Panc1 (cell line): ENCODE results near the gene ARHGAP23. TPM values are rescaled to one million over a fixed set of nuclear protein-coding genes. Genes with fewer than 3 reads are reported as not detected.
"Not testable (repeated sequence)": the region's sequence is repeated elsewhere in the genome, so short reads cannot be mapped to it uniquely, and the experiment has no call there.

ENCODE experiments used
- ATAC-seq: fragments of 200-7000 bp; cut with Tn5 transposase; 2 replicates; pipeline ENCODE4 v1.9.1; 2020; ENCODE audit warnings: mild to moderate bottlenecking, moderate library complexity
- BruUV-seq: library from RNA; stranded (reverse); fragments of 400-500 nt; replicated peaks from 2 replicates; lab custom pipeline; 2021; lab: Mats Ljungman, UMichigan
- CTCF ChIA-PET: fragments of 300-600 bp; sonication (Branson Sonifier 250); formaldehyde crosslinking; loops from one replicate; lab custom pipeline; 2022; ENCODE audit warnings: antibody characterized with exemption; lab: Charles Lee
- POLR2A ChIA-PET: fragments of 300-600 bp; sonication (Branson Sonifier 250); formaldehyde crosslinking; loops from one replicate; lab custom pipeline; 2022; ENCODE audit warnings: antibody characterized with exemption; lab: Charles Lee
- DNase-seq: peaks from one replicate; pipeline ENCODE4 v3.0.0-alpha.2; 2010; ENCODE audit warnings: low read depth, low spot score
- H3K27ac ChIP-seq: 2 replicates; pipeline ENCODE4 v1.5.1; 2011; ENCODE audit warnings: mild to moderate bottlenecking, low read length, inconsistent platforms
- H3K27me3 ChIP-seq: fragments of 200-500 bp; sonication (Bioruptor generic); 2 replicates; pipeline ENCODE4 v1.6.0; 2014; ENCODE audit warnings: low read length, inconsistent platforms; ENCODE audit not compliant: control insufficient read depth, insufficient read depth
- H3K36me3 ChIP-seq: fragments of 200-500 bp; sonication (Bioruptor generic); 2 replicates; pipeline ENCODE4 v1.5.1; 2014; ENCODE audit warnings: inconsistent platforms, mild to moderate bottlenecking, low read length, moderate library complexity; ENCODE audit not compliant: control insufficient read depth, insufficient read depth
- H3K4me1 ChIP-seq: 2 replicates; pipeline ENCODE4 v1.5.1; 2011; ENCODE audit warnings: inconsistent platforms, mild to moderate bottlenecking, low read length, moderate library complexity; ENCODE audit not compliant: control insufficient read depth, insufficient read depth
- H3K4me3 ChIP-seq, 2 experiments: 2 replicates each; pipeline ENCODE4 v1.5.1; 2011 to 2012; ENCODE audit warnings: low read depth in 2 of 2, low read length in 2 of 2, mild to moderate bottlenecking in 2 of 2, inconsistent platforms in 1 of 2, moderate library complexity in 1 of 2
- H3K9me3 ChIP-seq: fragments of 200-500 bp; sonication (Bioruptor generic); 2 replicates; pipeline ENCODE4 v1.5.1; 2014; ENCODE audit warnings: low read depth, mild to moderate bottlenecking, inconsistent platforms, low read length, moderate library complexity; ENCODE audit not compliant: control insufficient read depth, insufficient read depth
- POLR2AphosphoS5 ChIP-seq: IDR thresholded peaks from 2 replicates; pipeline ENCODE4 v1.6.1; 2012; ENCODE audit warnings: mild to moderate bottlenecking, low read depth, low read length, moderate library complexity
- REST ChIP-seq, 2 experiments: IDR thresholded peaks; 2 replicates each; pipeline ENCODE4 v1.6.1; 2011 to 2012; ENCODE audit warnings: low read depth in 2 of 2, control low read depth in 1 of 2, low read length in 1 of 2, mild to moderate bottlenecking in 1 of 2, moderate library complexity in 1 of 2; ENCODE audit not compliant: insufficient read depth in 1 of 2
- SIN3A ChIP-seq: IDR thresholded peaks from 2 replicates; pipeline ENCODE4 v1.6.1; 2012; ENCODE audit warnings: low read depth, mild to moderate bottlenecking, low read length, moderate library complexity, borderline replicate concordance; ENCODE audit not compliant: insufficient read depth
- TCF7L2 ChIP-seq: IDR thresholded peaks from 2 replicates; pipeline ENCODE4 v1.6.1; 2011; ENCODE audit warnings: mild to moderate bottlenecking, low read depth, low read length, inconsistent platforms
- in situ Hi-C: cut with HindIII; loops from 2 replicates; pipeline ENCODE4 v1.10.0; 2016; ENCODE audit warnings: low sequenced_read_pairs, low pct_unique_long_range_greater_than_20kb
- intact Hi-C: fragments of 100-400 bp; cut with micrococcal nuclease; formaldehyde crosslinking; loops from one replicate; pipeline ENCODE4 v1.10.0; 2022; ENCODE audit not compliant: unreplicated experiment
- total RNA-seq: library from RNA; stranded (reverse); gene quantifications from one replicate; pipeline ENCODE4 v1.2.1, GENCODE V29; 2021; ENCODE audit not compliant: unreplicated experiment
- TF ChIP-seq, protein P1 (sequence below): fragments of 450-650 bp; IDR thresholded peaks from 2 replicates; pipeline ENCODE4 v1.5.1; 2017; ENCODE audit warnings: mild to moderate bottlenecking

ARHGAP23 gene
- total RNA-seq, 1 experiment from 2014 or later, result 33.0 TPM

DNA sequence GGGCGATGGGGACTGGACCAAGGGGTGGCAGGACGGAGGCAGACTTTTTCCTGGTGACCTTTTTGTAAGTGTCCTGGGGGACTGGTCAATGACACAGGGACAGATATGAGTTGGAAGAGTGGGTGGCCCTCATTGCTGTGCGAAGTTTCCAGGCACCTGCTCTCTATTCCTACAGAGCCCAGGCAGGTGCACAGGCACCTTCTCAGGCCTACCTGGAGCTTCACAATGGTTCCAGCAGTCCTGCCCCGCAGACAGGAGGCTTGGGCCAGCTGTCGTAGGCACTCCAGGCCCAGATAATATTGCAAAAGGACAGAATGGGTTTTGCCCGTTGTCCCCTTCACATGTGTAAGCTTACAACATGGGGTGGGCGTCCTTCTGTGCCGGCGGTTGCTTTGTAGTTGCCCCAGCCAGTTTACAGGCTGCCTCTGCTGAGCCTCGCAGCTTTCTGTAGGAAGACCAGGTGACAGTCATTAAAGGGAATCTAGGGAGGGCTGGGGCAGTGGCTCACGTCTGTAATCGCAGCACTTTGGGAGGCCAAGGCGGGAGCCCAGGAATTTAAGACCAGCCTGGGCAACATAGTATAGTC, 84.3 kb downstream of the ARHGAP23 start:
- in situ Hi-C loops (no loop called here), intact Hi-C loops (no loop called here)
- no TSS peak for BruUV-seq
- H3K9me3 ChIP-seq, result no peaks in the 10 kb centered on the region
- DNase-seq (no peak), ATAC-seq (no peak)
- H3K4me1 ChIP-seq, result peaks cover 12% of the 10 kb centered on the region
- H3K27me3 ChIP-seq, result no peaks in the 10 kb centered on the region
- POLR2A ChIA-PET, result no interaction called here
- H3K27ac ChIP-seq, result no peak overlapping the region
- H3K36me3 ChIP-seq, result no peaks in the 10 kb centered on the region
- no peak for TF ChIP-seq REST (IDR thresholded peaks at IDR 0.05; ENCODE audit: insufficient read depth in 1 of 2, low read depth in 2 of 2, low read length in 1 of 2)
- TF ChIP-seq TCF7L2, result no peak
- TF ChIP-seq, protein P1, sequence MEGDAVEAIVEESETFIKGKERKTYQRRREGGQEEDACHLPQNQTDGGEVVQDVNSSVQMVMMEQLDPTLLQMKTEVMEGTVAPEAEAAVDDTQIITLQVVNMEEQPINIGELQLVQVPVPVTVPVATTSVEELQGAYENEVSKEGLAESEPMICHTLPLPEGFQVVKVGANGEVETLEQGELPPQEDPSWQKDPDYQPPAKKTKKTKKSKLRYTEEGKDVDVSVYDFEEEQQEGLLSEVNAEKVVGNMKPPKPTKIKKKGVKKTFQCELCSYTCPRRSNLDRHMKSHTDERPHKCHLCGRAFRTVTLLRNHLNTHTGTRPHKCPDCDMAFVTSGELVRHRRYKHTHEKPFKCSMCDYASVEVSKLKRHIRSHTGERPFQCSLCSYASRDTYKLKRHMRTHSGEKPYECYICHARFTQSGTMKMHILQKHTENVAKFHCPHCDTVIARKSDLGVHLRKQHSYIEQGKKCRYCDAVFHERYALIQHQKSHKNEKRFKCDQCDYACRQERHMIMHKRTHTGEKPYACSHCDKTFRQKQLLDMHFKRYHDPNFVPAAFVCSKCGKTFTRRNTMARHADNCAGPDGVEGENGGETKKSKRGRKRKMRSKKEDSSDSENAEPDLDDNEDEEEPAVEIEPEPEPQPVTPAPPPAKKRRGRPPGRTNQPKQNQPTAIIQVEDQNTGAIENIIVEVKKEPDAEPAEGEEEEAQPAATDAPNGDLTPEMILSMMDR, result no peak
- no peak for TF ChIP-seq SIN3A
- no peak for TF ChIP-seq POLR2AphosphoS5
- no peak overlapping the region for H3K4me3 ChIP-seq
- CTCF ChIA-PET, result interaction anchor here (1.2 kb wide), 1 partner anchor 24 kb away, joined by 3 read pairs; no protein-coding TSS in a partner anchor

- H3K27ac ChIP-seq, H3K9me3 ChIP-seq, H3K4me1 ChIP-seq, intact Hi-C loops, H3K36me3 ChIP-seq, in situ Hi-C loops, H3K27me3 ChIP-seq, POLR2A ChIA-PET, ATAC-seq, CTCF ChIA-PET, BruUV-seq, H3K4me3 ChIP-seq, DNase-seq: not testable (repeated sequence)
Measured at GRCh38 chr17:38526526-38526925, 98.3 kb downstream of the ARHGAP23 start.

- CTCF ChIA-PET, BruUV-seq, H3K4me3 ChIP-seq, H3K27ac ChIP-seq, H3K27me3 ChIP-seq, intact Hi-C loops, ATAC-seq, DNase-seq, H3K4me1 ChIP-seq, in situ Hi-C loops, H3K9me3 ChIP-seq, POLR2A ChIA-PET, H3K36me3 ChIP-seq: not testable (repeated sequence)
Measured at GRCh38 chr17:38528141-38528540, 99.9 kb downstream of the ARHGAP23 start.

DNA sequence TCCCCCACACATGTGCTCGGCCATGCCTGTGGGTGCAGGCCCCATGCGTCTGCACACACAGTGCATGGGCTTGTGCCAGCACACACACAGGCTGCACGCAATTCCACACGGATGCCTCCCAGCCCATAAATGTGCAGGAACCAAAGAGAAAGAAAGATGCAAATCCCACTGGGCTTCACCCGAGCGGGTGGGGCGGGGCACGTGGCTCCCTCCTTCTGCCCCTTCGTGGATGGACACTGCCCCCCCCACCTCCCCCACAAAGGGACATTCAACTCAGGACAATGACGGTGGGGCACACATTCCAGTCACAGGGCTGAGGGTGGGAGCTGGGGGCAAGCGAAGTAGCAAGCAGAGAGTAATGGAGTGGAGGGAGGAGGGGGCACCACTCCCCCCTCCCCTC, 102.6 kb downstream of the ARHGAP23 start:
- H3K4me3 ChIP-seq, H3K36me3 ChIP-seq, POLR2A ChIA-PET, H3K9me3 ChIP-seq, CTCF ChIA-PET, DNase-seq, H3K27me3 ChIP-seq, intact Hi-C loops, BruUV-seq, ATAC-seq, in situ Hi-C loops, H3K27ac ChIP-seq, H3K4me1 ChIP-seq: not testable (repeated sequence)

GRCh38 chr17:38531761-38532160, 103.5 kb downstream of the ARHGAP23 start:
- H3K4me1 ChIP-seq, H3K27me3 ChIP-seq, DNase-seq, H3K4me3 ChIP-seq, H3K36me3 ChIP-seq, intact Hi-C loops, POLR2A ChIA-PET, ATAC-seq, in situ Hi-C loops, H3K27ac ChIP-seq, CTCF ChIA-PET, H3K9me3 ChIP-seq: not testable (repeated sequence)
- BruUV-seq, result TSS peak; percentile 71
